ENCODE results near the gene RFK.
A peak's percentile ranks its signal among the peaks of the same experiment; 100 is the strongest.
"Not testable (repeated sequence)": the region's sequence is repeated elsewhere in the genome, so short reads cannot be mapped to it uniquely, and the experiment has no call there.

RFK gene

DNA sequence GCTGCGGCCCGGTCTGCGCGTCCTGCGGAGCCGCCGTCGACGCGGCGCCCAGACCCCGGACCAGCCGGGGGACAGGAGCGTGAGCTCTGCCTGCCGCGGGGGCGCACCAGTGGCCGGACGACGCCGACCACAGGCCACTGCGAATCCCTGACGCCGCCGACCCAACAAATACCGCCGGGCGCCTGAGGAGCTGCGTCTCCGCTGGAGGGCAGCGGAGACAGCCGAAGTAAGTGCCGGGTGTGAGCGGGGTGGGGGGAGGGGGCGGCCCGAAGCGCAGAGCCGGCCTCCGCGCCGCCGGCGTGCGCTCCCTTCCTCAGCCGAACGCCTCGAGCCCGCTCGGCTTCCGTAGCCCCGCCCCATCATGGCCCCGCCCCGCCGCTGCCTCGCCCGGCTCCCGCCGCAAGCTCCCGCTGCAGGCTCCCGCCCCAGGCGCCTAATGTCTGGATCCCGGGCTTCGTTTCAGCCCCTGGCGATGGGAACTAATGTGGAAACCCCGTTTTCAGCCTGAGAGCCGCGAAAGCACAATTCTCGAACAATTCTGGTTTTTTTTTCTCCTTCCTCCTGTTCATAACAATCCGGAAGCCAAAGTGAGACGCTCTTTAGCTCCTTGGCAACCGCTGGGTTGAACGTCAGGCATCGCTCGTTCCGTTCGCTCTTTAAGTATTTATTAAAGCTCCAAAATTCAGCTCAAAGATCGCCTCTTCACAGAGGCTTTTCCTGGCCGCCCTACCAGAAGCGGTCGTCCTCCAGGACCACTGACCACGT lies at the start of gene RFK:
RFK (minus strand) TSS at position 232 of the 765 bp plus-strand sequence. CDS start 255 bp downstream, outside the sequence.
- peak; percentile 59 for DNase-seq (ENCODE audit: low read depth)
- TF ChIP-seq, protein P1, sequence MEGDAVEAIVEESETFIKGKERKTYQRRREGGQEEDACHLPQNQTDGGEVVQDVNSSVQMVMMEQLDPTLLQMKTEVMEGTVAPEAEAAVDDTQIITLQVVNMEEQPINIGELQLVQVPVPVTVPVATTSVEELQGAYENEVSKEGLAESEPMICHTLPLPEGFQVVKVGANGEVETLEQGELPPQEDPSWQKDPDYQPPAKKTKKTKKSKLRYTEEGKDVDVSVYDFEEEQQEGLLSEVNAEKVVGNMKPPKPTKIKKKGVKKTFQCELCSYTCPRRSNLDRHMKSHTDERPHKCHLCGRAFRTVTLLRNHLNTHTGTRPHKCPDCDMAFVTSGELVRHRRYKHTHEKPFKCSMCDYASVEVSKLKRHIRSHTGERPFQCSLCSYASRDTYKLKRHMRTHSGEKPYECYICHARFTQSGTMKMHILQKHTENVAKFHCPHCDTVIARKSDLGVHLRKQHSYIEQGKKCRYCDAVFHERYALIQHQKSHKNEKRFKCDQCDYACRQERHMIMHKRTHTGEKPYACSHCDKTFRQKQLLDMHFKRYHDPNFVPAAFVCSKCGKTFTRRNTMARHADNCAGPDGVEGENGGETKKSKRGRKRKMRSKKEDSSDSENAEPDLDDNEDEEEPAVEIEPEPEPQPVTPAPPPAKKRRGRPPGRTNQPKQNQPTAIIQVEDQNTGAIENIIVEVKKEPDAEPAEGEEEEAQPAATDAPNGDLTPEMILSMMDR (IDR thresholded peaks at IDR 0.05; ENCODE audit: low read depth, low read length, missing control alignments): peak; percentile 34
- H3K4me3 ChIP-seq (ENCODE audit: low read depth, low read length): peak within 1 kb of the TSS; percentile 93

DNA sequence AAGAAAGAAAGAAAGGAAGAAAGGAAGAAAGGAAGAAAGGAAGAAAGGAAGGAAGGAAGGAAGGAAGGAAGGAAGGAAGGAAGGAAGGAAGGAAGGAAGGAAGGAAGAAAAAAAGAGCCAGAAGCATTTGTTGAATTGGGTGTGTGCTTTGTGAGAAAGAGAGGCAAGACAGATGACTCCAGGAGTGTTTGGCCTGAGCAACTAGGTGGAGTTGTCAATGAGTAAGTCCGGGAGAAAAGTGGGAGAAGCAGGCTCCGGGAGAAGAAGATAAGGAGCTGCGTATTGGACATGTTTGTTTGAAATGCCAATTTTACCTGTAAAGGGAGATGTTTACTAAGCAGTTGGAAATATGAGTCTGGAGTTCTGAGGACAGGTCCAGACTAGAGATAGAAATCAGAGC lies 49.7 kb upstream of the RFK start:
- no peak for DNase-seq (ENCODE audit: low read depth)
- H3K4me3 ChIP-seq (ENCODE audit: low read depth, low read length): no peak overlapping the region
- TF ChIP-seq, protein P1 (IDR thresholded peaks at IDR 0.05; ENCODE audit: low read depth, low read length, missing control alignments): no peak

DNA sequence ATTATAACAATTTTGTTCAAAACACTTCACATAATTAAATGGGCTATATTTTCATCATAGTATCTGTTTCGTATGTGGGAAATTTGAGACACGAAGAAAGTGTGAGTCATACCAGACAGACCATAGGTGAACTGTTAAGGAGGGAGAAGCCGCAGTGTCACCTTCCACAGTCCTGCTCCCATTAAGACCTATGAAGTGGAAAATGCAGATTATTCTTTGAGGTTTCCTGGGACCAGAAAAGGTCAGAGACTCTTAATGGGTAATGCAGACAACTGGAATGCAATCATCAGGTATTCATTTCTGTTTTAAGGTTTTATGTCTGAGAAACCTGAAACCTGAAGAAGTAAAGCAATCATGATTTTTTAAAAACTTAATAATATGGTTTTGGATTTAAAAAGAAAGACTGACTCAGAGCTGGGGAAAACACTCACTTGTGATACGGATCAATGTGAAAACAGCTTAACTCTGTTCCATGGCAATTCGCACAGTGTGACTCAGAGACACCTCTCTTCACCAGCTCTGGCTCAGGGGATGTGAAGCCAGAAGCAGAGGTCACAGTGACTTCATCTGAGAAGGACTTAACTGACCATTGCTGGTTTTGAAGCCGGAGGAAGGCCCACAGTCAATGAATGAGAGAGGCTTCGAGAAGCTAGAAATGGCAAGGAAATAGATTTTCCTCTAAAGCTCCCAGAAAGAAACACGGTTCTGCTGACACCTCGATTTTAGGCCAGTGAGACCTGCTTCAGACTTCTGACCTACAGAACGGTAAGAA lies 47.5 kb upstream of the RFK start:
- TF ChIP-seq, protein P1 (IDR thresholded peaks at IDR 0.05; ENCODE audit: low read depth, low read length, missing control alignments): no peak
- no peak overlapping the region for H3K4me3 ChIP-seq (ENCODE audit: low read depth, low read length)
- no peak for DNase-seq (ENCODE audit: low read depth)

DNA sequence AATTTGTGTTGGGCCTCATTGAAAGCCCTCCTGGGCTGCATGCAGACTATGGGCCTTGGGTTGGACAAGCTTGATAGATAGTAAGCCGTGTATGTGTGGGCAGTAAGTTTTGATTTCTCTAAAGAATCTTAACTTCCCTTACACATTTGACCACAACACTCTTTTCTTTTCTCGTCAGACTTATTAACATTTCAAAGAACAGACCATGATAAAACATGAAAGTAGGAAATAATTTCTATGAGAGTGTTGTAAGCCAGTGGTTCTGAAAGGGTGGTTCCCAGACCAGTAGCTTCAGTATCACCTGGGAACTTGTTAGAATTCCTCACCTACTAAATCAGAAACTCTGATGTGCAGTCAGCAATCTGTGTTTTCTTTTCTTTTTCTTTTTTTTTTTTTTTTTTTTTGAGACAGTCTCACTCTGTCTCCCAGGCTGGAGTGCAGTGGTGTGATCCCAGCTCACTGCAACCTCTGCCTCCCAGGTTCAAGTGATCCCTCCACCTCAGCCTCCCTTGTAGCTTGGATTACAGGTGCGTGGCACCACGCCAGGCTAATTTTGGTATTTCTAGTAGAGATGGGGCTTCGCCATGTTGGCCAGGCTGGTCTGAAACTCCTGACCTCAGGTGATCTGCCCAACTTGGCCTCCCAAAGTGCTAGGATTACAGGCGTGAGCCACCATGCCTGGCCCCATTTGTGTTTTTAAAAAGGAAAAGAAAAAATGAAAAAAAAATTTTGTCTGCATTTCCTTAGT lies 44.8 kb upstream of the RFK start:
- DNase-seq (ENCODE audit: low read depth): peak; percentile 58
- TF ChIP-seq, protein P1 (IDR thresholded peaks at IDR 0.05; ENCODE audit: low read depth, low read length, missing control alignments): no peak
- no peak overlapping the region for H3K4me3 ChIP-seq (ENCODE audit: low read depth, low read length)

DNA sequence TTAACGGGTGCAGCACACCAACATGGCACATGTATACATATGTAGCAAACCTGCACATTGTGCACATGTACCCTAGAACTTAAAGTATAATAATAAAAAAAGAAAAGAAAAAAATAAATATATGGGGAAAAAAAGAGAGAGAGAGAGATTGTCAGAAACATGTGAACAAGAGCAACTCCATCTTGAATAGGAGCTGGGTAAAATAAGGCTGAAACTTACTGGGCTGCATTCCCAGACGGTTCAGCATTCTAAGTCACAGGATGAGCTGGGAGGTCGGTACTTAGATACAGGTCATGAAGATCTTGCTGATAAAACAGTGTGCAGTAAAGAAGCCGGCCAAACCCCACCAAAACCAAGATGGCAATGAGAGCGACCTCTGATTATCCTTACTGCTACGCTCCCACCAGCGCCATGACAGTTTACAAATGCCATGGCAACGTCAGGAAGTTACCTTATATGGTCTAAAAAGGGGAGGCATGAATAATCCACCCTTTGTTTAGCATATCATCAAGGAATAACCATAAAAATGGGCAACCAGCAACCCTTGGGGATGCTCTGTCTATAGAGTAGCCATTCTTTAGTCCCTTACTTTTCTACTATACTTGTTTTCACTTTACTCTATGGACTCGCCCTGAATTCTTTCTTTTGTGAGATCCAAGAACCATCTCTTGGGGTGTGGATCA lies 42.9 kb upstream of the RFK start:
- H3K4me3 ChIP-seq (ENCODE audit: low read depth, low read length); DNase-seq (ENCODE audit: low read depth): not testable (repeated sequence)

DNA sequence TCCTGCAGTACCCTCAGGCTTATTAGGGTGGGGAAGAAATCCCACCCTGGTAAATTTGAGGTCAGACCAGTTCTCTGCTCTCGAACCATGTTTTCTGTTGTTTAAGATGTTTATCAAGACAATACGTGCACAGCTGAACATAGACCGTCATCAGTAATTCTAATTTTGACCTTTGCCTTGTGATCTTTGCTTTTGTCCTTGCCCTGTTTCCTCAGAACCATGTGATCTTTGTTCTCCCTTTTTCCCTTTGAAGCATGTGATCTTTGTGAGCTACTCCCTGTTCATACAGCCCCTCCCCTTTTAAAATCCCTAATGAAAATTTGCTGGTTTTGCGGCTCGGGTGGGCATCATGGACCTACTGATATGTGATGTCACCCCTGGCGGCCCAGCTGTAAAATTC lies 40.7 kb upstream of the RFK start:
- DNase-seq (ENCODE audit: low read depth); H3K4me3 ChIP-seq (ENCODE audit: low read depth, low read length): not testable (repeated sequence)

DNA sequence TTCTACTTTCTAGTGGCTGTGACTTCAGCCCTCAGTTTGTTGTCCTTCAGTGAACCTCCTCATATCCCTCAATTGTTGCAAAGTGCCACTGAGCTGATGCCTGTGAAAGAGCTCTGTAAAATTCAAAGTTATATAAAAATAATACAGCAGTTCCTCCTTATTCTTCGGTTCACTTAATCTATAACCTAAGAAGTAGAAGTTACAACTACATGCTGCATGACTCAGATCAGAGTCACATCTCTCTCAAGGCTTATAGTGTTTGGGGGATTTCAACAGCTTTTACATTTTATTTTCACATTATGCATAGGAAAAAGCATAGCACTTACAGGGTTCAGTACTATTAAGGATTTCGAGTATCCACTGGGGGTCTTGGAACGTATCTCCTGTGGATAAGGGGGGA lies 39.6 kb upstream of the RFK start:
- DNase-seq (ENCODE audit: low read depth): no peak
- H3K4me3 ChIP-seq (ENCODE audit: low read depth, low read length): no peak overlapping the region
- TF ChIP-seq, protein P1 (IDR thresholded peaks at IDR 0.05; ENCODE audit: low read depth, low read length, missing control alignments): no peak

All from GM12864 (cell line).